ENCODE results near the gene GTF3C2.

Gene GTF3C2

DNA sequence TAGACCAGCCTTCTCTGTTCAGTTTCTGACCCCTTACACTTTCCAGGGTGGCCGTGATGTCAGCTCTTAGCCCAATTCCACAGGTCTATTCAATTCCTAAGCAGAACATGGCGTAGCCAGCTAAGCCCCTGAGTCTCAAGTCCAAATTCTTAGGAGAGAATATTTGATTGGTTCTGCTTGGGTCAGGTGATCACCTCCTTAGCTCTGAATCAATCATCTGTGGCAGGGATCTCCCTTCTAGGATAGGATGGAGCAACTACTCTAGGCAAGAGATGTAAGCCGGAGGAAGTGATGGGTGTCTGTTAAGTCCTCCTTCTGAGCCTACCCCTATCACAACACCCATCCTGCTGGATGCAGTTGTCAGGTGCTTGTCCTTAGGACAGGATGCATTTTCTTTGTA lies 59.4 kb downstream of the GTF3C2 start:
- DNase-seq, result no peak

DNA sequence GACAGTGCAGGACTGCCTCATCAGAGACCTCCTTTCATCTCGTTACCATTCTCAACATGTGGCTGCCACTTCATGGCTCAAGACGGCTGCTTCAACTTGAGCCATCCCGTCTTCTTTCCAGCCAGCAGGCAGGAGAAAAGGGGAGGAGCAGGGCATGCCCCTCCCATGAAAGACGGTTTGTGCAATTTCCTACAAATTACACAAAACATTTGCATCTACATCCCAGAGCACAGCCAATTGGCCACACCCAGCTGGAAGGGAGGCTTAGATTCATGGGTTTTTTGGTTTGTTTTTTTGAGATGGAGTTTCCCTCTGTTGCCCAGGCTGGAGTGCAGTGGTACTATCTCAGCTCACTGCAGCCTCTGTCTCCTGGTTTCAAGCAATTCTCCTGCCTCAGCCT lies 60.1 kb downstream of the GTF3C2 start:
- no peak for DNase-seq

DNA sequence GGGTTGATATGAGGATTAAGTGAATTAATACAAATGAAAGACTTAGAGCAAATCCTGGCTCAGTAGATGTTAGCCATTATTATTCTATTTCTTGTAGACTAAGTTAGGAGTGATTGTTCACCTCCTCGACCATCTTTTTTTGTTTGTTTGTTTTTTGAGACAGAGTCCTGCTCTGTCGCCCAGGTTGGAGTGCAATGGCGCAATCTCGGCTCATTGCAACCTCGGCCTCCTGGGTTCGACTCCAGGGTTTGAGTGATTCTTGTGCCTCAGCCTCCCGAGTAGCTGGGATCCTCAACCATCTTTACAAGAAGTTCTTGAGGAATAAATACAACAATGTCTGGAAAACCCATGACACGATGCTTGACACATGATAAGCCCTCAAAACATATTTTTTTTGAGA lies 61.6 kb downstream of the GTF3C2 start:
- DNase-seq, result no peak

DNA sequence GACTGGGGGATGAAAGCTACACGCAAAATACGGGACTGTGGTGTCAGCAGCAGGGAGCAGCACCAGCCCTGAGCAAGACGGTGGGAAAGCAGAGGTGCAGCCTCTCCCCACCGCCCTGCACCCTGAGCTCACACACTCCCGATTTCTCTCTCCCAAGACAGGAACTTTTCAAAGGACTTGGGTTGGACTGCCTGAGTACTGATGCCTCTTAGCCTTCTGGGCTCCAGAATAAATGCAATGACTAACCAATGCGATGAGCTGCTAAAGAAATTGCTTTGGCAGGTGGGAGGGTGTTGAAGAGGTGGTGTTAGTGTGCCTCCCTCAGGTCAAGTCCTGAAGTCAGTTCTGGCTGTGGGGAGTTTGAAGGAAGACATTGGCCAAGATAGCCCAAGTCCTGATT lies 64.7 kb downstream of the GTF3C2 start:
- DNase-seq, result no peak

DNA sequence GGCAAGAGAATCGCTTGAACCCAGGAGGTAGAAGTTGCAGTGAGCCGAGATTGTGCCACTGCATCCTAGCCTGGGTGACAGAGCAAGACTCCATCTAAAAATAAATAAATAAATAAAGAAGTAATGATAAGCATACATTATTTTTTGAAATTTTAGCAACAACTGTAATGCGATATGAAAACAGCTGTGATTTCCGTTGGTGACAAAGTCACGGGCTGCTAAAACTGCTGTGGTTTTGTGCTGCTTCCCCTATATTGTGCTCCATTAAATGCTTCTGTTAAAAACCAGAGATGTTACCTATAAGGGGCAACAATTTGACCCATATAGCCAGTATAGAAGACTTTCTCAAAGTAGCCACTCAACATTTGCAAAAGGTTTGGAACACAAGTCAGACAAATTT lies 66.0 kb downstream of the GTF3C2 start:
- DNase-seq, result no peak

DNA sequence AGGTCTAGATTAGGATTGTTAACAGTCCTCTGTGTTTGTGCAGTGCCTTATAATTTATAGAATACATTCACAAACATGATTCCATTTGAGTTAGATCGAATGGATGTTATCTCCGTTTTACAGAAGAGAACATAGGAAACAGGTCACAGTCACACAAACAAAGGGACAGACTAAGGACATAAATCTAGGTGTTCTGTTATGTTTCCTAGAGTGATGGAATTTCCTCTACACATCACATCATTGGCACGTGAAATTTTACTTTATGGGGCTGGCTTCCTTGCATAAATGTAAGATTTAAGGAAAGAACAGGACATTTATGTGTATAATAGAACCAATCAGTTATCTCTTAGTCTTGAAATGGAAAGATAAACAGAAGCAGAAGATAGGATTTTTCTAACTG lies 68.0 kb downstream of the GTF3C2 start:
- no peak for DNase-seq

DNA sequence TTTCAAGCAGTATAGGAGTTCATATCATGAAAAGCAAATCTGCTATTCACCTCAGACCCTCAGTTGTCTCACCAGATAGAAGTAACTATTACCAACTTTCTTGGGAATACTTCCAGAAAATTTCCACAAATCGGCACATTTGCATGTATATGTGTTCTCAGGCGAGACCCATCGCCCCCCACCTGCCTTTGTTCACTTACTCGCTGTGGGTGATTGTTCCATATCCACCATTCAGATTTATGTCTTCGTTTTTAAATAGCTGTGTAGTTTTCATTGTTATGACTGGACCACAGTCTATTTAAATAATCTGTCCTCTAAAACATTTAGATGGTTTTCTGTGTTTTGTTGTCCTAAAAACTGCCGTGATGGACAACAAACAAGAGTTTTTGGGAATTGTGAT lies 71.1 kb downstream of the GTF3C2 start:
- no peak for DNase-seq

DNA sequence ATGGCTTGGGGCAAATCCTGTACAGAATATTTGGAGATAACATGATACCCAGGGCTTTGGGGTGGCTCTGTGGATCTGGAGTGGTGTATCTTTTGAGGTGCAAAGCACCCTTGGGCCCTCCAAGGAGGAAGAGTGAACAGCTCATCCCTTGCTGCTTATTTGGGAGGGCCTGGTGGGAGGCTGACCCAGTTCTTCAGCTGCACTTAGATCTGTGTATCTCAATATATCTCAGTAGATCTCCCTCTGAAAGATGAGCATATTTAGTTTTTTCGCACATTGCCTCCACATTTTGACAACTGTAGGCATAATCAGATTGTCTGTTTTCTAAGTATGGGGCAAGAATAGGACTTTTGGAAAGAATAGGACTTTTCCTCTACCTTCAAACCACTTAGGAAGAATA lies 71.6 kb downstream of the GTF3C2 start:
- no peak for DNase-seq

DNA sequence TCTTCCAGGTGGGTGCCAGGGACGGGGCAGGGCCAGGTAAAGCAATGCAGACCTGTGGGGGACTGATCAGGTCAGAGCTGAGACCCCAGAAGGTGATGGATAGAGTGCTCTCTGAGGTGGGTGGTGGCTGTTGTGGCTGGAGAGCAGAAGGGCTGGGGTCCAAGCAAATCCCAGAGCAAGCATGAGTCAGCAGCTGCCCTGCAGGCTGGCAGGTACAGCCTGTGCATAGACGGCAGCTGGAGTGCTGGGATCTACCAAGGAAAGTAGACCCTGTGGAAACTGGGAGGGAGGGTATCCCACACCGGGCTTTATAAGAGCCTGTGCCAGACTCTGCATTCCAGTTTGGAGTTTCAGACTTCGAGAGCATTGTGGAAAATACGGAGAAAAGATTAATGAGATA lies 73.7 kb downstream of the GTF3C2 start:
- no peak for DNase-seq

DNA sequence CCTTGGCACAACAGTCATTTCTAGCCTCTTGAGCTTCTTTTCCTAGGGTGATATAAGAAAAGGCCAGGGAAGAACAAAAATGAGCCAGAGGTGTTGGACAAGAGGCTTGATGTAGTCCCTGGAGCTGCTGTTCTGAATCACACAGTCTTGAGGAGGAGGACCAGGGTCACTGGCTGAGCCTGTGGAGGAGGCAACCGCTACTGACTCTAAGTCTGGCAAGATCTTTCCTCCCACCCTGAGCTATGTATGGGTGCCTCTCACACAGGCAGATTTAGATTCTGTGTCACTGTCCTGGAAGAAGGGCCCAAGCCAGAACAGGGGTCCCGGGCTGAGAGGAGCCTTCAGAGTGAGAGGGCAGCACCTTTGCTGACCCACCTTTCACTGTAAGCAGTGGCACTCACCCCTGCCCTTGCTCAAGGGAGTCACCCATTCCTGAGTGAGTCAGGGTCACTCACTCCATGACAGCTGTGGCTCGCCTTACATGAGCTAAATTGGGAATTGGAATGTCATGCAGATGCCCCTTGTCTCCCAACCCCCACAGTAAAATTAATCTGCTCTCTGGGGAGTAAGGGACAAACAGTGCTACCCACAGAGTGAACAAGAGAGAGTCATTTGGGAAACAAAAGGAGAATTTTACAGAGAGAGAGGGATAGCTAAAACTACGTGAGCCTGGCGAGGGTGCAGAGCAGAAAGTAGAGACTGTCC lies 74.6 kb downstream of the GTF3C2 start, which contains the start of gene TRIM54:
TRIM54 (plus strand) TSS at position 575 of the 705 bp plus-strand sequence. CDS start 303 bp downstream, outside the sequence.
- DNase-seq, result no peak

DNA sequence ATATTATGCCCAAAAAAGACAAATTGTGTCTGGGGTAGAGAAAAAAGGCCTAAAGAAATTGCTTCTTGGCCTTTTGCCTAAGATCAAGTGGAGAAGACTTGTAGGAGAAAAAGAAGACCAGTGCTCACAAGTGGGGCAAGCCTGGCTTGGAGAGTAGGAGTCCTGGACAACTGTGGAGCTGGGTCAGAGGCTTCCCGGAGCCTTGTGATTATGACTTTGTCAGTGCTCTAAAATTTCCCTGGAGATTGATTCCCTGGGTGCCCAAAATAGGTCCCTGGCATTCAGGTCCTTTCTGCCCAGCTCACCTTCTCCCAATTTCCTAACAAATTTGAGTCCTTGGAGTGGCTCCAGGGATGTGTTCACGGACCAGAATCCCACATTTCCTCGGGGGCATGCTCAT lies 75.1 kb downstream of the GTF3C2 start:
- no peak for DNase-seq

DNA sequence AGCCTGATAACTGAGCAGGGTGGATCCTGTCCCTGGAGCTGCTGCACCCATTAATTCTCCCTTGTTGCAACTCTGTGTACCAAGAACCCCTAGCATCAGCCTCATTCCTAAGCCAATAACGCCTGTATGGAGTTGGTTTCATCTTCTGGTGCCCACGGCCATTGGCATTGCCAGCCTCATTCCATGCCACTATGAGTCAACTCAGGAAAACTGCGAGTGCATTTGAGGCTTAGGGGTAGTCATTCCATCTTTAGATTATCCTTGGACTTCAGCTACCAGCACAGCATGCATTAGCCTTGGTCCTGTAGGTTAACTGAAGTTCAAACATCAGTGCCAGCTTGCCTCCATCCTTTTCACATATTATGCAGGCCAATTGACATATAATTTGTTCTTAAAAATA lies 75.7 kb downstream of the GTF3C2 start:
- no peak for DNase-seq

DNA sequence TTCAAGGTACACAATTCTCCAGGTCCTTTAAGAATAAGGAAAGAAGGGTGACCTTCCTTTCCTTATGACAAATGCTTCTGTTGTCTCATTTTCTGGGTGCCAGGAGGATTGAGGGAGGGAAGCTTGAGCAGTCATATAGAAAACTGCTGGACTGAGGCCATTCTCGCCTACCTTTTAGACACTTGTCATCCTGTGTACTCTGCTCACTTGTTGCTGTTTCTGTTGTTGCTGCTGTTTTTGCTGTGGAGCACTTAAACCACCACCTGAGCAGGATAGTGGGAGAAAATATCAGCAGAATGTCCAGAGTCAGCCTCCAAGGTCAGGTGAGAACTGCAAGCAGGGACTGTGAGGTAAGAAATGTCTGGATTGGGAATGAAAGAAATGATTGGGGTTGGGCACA lies 78.6 kb downstream of the GTF3C2 start:
- no peak for DNase-seq
